GM13976 (cell line): ENCODE measurements around the gene ZBTB17.

Source experiments
- DNase-seq: peaks from one replicate; pipeline ENCODE4 v3.0.0; 2012; ENCODE audit warnings: low spot score
- in situ Hi-C: fragments of 300-500 bp; cut with MboI; formaldehyde crosslinking; loops from one replicate; pipeline ENCODE4 v1.12.0; 2022; ENCODE audit warnings: low sequenced_read_pairs, mixed read lengths, inconsistent platforms; ENCODE audit not compliant: unreplicated experiment
- TF ChIP-seq, protein P1 (sequence below): IDR thresholded peaks from 2 replicates; pipeline ENCODE4 v1.5.1; 2012; ENCODE audit warnings: borderline replicate concordance, mild to moderate bottlenecking; ENCODE audit not compliant: insufficient read depth; ENCODE audit errors: extremely low read depth, missing control alignments, control extremely low read depth

The ZBTB17 gene

GRCh38 chr1:16019644-16020277 is 43.9 kb upstream of the ZBTB17 start:
- TF ChIP-seq, protein P1, sequence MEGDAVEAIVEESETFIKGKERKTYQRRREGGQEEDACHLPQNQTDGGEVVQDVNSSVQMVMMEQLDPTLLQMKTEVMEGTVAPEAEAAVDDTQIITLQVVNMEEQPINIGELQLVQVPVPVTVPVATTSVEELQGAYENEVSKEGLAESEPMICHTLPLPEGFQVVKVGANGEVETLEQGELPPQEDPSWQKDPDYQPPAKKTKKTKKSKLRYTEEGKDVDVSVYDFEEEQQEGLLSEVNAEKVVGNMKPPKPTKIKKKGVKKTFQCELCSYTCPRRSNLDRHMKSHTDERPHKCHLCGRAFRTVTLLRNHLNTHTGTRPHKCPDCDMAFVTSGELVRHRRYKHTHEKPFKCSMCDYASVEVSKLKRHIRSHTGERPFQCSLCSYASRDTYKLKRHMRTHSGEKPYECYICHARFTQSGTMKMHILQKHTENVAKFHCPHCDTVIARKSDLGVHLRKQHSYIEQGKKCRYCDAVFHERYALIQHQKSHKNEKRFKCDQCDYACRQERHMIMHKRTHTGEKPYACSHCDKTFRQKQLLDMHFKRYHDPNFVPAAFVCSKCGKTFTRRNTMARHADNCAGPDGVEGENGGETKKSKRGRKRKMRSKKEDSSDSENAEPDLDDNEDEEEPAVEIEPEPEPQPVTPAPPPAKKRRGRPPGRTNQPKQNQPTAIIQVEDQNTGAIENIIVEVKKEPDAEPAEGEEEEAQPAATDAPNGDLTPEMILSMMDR, result no peak
- in situ Hi-C loops, result no loop called here
- no peak for DNase-seq

DNA sequence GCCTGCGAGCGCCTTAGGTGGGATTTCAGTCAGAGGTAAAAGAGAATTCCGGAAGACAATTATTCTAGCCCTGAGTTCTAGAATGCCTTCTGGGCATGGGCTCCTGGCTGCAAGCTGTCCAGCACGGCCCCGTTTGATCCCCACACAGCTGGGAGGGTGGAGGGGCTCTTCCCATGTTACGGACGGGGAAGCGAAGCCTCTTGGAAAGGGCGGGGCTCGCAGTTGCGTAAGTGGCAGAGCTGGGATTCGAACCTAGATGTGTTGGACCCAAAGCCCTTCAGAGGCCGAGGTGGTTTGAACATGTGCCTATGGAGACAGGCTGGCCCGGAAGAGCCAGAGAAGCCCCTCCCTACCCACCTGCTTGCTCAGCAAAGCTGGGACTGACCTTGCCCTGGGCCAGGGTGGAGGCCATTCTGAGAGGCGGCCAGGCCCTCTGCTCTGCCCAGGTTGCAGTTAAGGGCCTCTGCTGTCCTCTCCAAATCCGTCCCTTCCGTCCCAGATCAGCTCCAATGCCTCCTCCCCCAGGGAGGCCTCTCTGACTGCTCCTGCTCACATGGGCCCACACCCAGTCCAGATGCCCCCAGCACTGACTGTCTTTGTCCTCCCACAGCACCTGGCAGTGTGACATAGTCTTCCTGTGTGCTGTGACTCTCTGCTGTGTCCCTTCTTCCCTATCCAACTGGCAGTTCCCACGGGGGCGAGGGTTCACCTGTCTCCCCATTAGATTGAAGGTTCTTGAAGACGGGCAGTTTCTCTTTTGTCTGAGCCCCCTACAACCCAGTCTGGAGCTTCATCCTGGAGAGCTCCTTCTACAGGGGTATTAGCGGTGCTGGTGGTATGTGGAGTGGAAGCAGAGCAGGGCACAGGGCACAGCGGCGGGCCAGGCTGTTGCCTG is 43.1 kb upstream of the ZBTB17 start:
- DNase-seq, result no peak
- TF ChIP-seq, protein P1, result no peak
- in situ Hi-C loops, result no loop called here

DNA sequence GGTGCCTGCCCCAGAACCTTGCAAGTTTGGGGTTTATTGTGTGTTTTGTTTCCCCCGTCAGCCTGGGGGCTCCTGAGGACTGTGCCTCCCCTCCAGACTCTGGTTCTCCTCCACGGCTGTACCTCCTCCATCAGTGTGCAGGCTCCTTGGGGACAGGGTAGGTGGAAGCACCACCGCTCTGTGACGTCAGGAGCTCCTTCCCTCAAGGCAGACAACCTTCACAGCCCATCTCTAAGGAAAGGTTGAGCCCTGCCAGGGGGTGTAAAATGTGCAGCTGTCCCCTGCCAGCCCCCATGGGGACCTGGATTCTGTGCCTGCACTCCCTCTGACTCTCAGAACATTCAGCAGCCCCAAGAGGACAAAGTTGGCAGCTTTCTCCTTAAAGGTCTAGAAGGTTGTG is 42.4 kb upstream of the ZBTB17 start:
- in situ Hi-C loops, result no loop called here
- TF ChIP-seq, protein P1, result no peak

GRCh38 chr1:16017461-16018303 is 41.8 kb upstream of the ZBTB17 start, which contains the start of gene HSPB7:
TSS of gene HSPB7 (minus strand) at chr1:16018043. CDS start at chr1:16017963, 80 bp downstream.
- DNase-seq, result peak; percentile 51
- TF ChIP-seq, protein P1, result no peak
- in situ Hi-C loops, result no loop called here

More for the DNA sequence above, 42.4 kb upstream of the ZBTB17 start:
- DNase-seq, result no peak

DNA sequence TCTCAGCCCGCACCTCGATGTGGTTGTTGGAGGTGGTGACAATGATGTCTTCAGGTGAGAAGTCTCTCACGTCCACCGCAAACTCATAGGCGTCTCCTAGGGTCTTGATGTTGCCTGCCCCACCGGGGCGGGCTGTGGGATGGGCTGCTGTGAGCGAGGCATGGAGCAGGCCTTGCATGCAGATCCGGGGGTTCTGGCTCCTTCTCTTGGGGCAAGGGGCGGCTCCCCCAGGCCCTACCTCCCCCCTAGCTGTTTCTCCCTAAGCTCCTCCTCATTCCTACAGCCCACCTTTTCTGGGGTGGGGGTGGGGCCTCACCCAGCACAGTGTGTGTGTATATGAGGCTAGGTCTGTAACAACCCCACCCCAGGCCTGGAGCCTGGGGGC is 41.2 kb upstream of the ZBTB17 start:
- no peak for DNase-seq
- in situ Hi-C loops, result no loop called here
- TF ChIP-seq, protein P1, result no peak
